Right lobe of liver (tissue), 6 donors: ENCODE data around the gene CLCNKB. TPM values are rescaled to one million over a fixed set of nuclear protein-coding genes. Genes with fewer than 3 reads are reported as not detected.
A peak's percentile ranks its signal among the peaks of the same experiment; 100 is the strongest.
"Not testable (repeated sequence)": the region's sequence is repeated elsewhere in the genome, so short reads cannot be mapped to it uniquely, and the experiment has no call there.

ENCODE experiments used
- ATAC-seq, 4 donors: fragments of 200-7000 bp; cut with Tn5 transposase; one replicate each; pipeline ENCODE4 v1.9.1; 2020; ENCODE audit warnings: mild to moderate bottlenecking in 4 of 4, moderate library complexity in 4 of 4
- DNase-seq, 3 donors: peaks; one replicate each; pipeline ENCODE4 v3.0.0-alpha.2; 2020
- H3K27ac ChIP-seq, 3 donors: fragments of 200-600 bp; one replicate each; pipeline ENCODE4 v1.8.0; 2022
- H3K27me3 ChIP-seq, 2 donors: fragments of 200-600 bp; one replicate each; pipeline ENCODE4 v1.8.0; 2022
- H3K36me3 ChIP-seq, 4 donors: fragments of 200-600 bp; sonication (generic) in 1 of 4; one replicate each; pipeline versions ENCODE4 v1.5.1 to v1.8.0; 2017 to 2022; ENCODE audit warnings: control low read depth in 1 of 4
- H3K4me1 ChIP-seq, 4 donors: fragments of 200-600 bp; sonication (generic) in 1 of 4; one replicate each; pipeline versions ENCODE4 v1.5.1 to v1.8.0; 2017 to 2022; ENCODE audit warnings: control low read depth in 1 of 4
- H3K4me3 ChIP-seq, 3 donors: fragments of 200-600 bp; one replicate each; pipeline ENCODE4 v1.8.0; 2022
- H3K9me3 ChIP-seq, 4 donors: fragments of 200-600 bp; sonication (generic) in 1 of 4; one replicate each; pipeline versions ENCODE4 v1.5.1 to v1.8.0; 2017 to 2022; ENCODE audit warnings: control low read depth in 1 of 4
- POLR2A ChIP-seq: fragments of 450-650 bp; IDR thresholded peaks from one replicate; pipeline ENCODE4 v1.6.1; 2017; ENCODE audit warnings: antibody characterized with exemption, mild to moderate bottlenecking
- WGBS: methylation state at CpG from one replicate; pipeline ENCODE4 v1.1.6; 2018; ENCODE audit warnings: low coverage, low lambda C conversion rate; ENCODE audit not compliant: insufficient coverage; ENCODE audit errors: missing lambda C conversion rate; 5-methylcytosine and 5-hydroxymethylcytosine counted together
- intact Hi-C, 2 donors: fragments of 100-400 bp; cut with DNase I; formaldehyde crosslinking; loops; one replicate each; pipeline versions ENCODE4 v1.11.2 to v1.14.1; 2022
- total RNA-seq, 6 experiments: library from RNA; depleted of rRNA in 2 of 6; stranded (reverse); fragments of >200 nt in 2 of 6; fragmentation: NEBNext Ultra II Directional in 3 of 6; extraction: Animal tissue kit (Norgen Biotek cat#: 25700) in 3 of 6; gene quantifications; one replicate each; pipeline versions ENCODE4 v1.1.0 to v1.2.4, GENCODE V29; 2016 to 2023
- TF ChIP-seq, protein P1 (sequence below), 4 donors: fragments of 200-600 bp in 3 of 4; fragments of 450-650 bp in 1 of 4; IDR thresholded peaks; one replicate each; pipeline versions ENCODE4 v1.5.1 to v1.8.0; 2016 to 2022; ENCODE audit warnings: antibody characterized with exemption in 4 of 4, mild to moderate bottlenecking in 2 of 4
- donor health status: DM: no; HTN: yes; CAD: no.
- donor health status: DM: no; HTN: no; CAD: no.
- donor health status: DM: no; HTN: no; CAD: no.
- donor health status: DM: no; HTN: yes; CAD: no.
- donor health status: DM: no; HTN: yes; CAD: no.

CLCNKB gene
- total RNA-seq, 6 experiments from 2014 or later, result not detected

DNA sequence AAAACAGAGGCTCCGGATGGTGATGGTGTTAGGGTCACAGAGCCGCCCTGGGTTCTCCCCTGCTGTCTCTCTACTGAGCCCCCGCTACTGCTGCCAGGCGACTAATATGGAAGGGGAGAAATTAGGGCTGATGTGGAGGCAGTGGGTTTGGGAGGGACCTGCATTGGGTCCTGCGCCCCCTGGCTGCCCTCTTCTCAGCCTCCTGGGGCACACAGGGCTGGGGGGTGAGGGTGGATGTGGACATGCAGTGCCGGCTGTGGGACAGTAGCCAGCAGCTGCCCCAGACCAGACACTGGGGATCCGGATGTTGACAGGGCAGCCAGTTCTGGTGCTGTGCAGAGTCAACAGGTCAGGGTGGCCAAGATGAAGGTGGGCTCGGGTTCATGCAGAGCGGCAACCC lies 1.5 kb upstream of the CLCNKB start:
- no peak overlapping the region for H3K27ac ChIP-seq
- ATAC-seq (no peak), DNase-seq (no peak)
- intact Hi-C loops, result no loop called here
- TF ChIP-seq, protein P1, sequence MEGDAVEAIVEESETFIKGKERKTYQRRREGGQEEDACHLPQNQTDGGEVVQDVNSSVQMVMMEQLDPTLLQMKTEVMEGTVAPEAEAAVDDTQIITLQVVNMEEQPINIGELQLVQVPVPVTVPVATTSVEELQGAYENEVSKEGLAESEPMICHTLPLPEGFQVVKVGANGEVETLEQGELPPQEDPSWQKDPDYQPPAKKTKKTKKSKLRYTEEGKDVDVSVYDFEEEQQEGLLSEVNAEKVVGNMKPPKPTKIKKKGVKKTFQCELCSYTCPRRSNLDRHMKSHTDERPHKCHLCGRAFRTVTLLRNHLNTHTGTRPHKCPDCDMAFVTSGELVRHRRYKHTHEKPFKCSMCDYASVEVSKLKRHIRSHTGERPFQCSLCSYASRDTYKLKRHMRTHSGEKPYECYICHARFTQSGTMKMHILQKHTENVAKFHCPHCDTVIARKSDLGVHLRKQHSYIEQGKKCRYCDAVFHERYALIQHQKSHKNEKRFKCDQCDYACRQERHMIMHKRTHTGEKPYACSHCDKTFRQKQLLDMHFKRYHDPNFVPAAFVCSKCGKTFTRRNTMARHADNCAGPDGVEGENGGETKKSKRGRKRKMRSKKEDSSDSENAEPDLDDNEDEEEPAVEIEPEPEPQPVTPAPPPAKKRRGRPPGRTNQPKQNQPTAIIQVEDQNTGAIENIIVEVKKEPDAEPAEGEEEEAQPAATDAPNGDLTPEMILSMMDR (IDR thresholded peaks at IDR 0.05), result no peak
- no peak for TF ChIP-seq POLR2A
- WGBS, result 25% methylated on average over 2 of the region's 9 CpGs
- H3K4me3 ChIP-seq, result no peak overlapping the region
- H3K9me3 ChIP-seq, result no peaks in the 10 kb centered on the region
- H3K27me3 ChIP-seq, result no peaks in the 10 kb centered on the region
- no peaks in the 10 kb centered on the region for H3K4me1 ChIP-seq
- no peaks in the 10 kb centered on the region for H3K36me3 ChIP-seq

DNA sequence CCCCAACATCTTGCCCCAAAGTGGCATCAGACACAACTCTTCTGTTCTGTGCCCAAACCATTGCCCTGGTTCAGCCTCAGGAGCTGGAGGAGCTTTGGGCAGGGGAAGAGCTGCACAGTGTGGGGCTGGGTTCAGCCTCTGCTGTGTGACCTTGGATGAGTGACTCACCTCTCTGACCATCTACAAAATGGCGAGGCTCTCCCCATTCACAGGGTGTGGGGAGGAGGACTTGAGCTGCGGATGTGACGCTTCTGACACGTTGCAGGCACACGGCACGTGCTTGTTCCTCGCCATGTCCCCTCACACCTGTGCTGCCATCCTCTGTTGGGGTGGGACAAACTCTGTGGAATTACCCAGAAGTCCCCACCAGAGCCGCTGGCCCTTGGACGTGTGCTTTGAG lies 928 bp upstream of the CLCNKB start:
- H3K4me1 ChIP-seq, H3K36me3 ChIP-seq, DNase-seq, ATAC-seq, H3K4me3 ChIP-seq, H3K27ac ChIP-seq, intact Hi-C loops, H3K27me3 ChIP-seq, H3K9me3 ChIP-seq: not testable (repeated sequence)
- 80% methylated on average over 2 of the region's 9 CpGs for WGBS

DNA sequence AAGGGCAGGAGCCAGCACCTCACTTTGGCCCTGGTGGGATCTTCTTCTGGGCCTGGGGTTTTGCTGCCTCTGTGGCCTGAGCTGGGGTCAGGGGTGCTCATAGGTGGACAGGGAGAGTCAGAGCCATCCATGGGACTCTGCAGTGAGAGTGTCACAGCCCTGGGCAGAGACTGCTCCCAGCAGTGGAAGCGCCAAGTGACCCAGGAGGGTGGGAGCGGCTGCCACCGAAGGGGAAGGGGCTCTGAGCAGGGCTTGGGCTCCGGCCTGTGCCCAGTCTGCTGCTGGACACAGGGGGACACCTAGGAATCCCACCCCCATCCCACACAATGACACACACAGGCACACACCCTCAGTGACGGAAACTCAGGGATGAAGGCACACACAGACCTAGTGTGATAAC lies 368 bp downstream of the CLCNKB start:
- H3K4me3 ChIP-seq, result no peak overlapping the region
- ATAC-seq, result no peak
- H3K4me1 ChIP-seq, result no peaks in the 10 kb centered on the region
- TF ChIP-seq, protein P1 (IDR thresholded peaks at IDR 0.05), result no peak
- no peak for TF ChIP-seq POLR2A
- H3K9me3 ChIP-seq, result no peaks in the 10 kb centered on the region
- H3K36me3 ChIP-seq, result no peaks in the 10 kb centered on the region
- intact Hi-C loops, result no loop called here
- no peak for DNase-seq
- H3K27ac ChIP-seq, result no peak overlapping the region
- WGBS, result no CpG with 5 or more reads among the region's 5 CpGs
- no peaks in the 10 kb centered on the region for H3K27me3 ChIP-seq

DNA sequence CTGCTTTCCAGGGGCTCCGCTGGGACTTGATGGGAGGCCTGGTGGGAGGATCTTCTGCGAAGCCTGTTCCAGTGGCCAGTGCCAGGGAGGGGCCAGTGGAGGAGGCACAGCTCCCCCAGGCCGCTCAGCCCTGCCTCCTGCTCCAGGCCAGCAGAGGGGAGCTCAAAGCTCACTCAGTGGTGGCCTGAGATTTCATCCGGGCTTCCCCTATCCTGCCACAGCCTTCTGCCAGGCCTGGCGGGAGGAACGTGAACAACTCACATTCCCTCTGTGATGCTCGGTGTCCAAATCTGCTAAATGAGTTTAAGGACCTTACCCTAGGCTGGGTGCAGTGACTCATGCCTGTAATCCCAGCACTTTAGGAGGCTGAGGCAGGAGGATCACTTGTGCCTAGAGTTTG lies 3.3 kb downstream of the CLCNKB start:
- Histone ChIP-seq H3K4me1 (no peaks in the 10 kb centered on the region), H3K9me3 (no peaks in the 10 kb centered on the region), H3K36me3 (no peaks in the 10 kb centered on the region), H3K4me3 (no peak overlapping the region), H3K27me3 (no peaks in the 10 kb centered on the region), H3K27ac (no peak overlapping the region)
- TF ChIP-seq, protein P1 (IDR thresholded peaks at IDR 0.05), result peak in 1 of 4 donors; percentile 9
- TF ChIP-seq POLR2A, result no peak
- WGBS, result no CpG with 5 or more reads among the region's 7 CpGs
- intact Hi-C loops, result no loop called here
- no peak for DNase-seq
- ATAC-seq, result peak in 1 of 4 donors; percentile 61

DNA sequence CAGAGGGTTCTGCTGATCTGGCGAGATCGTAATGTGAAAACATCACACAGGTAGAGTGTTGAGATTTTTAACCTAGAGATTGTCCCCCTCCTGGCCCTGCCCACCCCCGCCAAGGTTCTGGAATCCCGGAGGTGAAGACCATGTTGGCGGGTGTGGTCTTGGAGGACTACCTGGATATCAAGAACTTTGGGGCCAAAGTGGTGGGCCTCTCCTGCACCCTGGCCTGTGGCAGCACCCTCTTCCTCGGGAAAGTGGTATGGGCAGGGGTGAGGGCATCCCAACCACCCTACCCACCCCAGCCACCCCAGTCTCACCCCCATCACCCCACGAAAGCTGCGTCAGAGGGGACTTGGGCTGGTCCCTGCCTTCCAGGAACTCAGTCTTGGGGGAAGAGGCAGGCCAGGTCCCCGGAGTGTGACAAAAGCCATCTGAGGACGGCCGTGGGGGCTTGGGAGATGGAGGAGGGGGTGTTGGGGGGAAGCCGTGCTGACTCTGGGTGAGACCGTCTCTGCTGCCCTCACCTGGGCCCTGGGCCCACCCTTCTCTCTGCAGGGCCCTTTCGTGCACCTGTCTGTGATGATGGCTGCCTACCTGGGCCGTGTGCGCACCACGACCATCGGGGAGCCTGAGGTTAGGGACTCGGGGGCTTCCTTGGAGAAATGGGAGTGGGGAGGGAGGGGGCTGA lies 4.4 kb downstream of the CLCNKB start:
- intact Hi-C loops, result no loop called here
- Histone ChIP-seq H3K27ac (no peak overlapping the region), H3K27me3 (no peaks in the 10 kb centered on the region), H3K36me3 (no peaks in the 10 kb centered on the region), H3K4me3 (no peak overlapping the region), H3K4me1 (no peaks in the 10 kb centered on the region), H3K9me3 (no peaks in the 10 kb centered on the region)
- 94% methylated on average over 3 of the region's 19 CpGs for WGBS
- ATAC-seq (no peak), DNase-seq (no peak)
- TF ChIP-seq, protein P1 (IDR thresholded peaks at IDR 0.05), result no peak
- no peak for TF ChIP-seq POLR2A
